GM18508 (cell line): ENCODE results near the gene WNT5B.

ENCODE experiments used
- ATAC-seq: cut with Tn5 transposase; IDR thresholded peaks from one replicate; pipeline ENCODE4 v1.9.1; 2021; ENCODE audit warnings: moderate number of reproducible peaks; ENCODE audit not compliant: insufficient read depth, unreplicated experiment

The WNT5B gene

GRCh38 chr12:1622406-1622805, 6.6 kb upstream of the WNT5B start:
- no peak for ATAC-seq

GRCh38 chr12:1629338-1630132, 504 bp downstream of the WNT5B start:
- ATAC-seq = no peak

- no peak for ATAC-seq
Measured at GRCh38 chr12:1630133-1630826, 1.2 kb downstream of the WNT5B start.

- ATAC-seq = no peak
Measured at GRCh38 chr12:1630827-1631591, 2.0 kb downstream of the WNT5B start.

- ATAC-seq = no peak
Measured at GRCh38 chr12:1632702-1633101, 3.7 kb downstream of the WNT5B start.

- ATAC-seq = no peak
Measured at GRCh38 chr12:1633459-1633858, 4.4 kb downstream of the WNT5B start.

- no peak for ATAC-seq
Measured at GRCh38 chr12:1634149-1634548, 5.1 kb downstream of the WNT5B start.

- no peak for ATAC-seq
Measured at GRCh38 chr12:1634590-1635191, 5.7 kb downstream of the WNT5B start.

GRCh38 chr12:1635301-1636095, 6.5 kb downstream of the WNT5B start:
- ATAC-seq = no peak

GRCh38 chr12:1638203-1638602, 9.2 kb downstream of the WNT5B start:
- no peak for ATAC-seq

- no peak for ATAC-seq
Measured at GRCh38 chr12:1639538-1639937, 10.5 kb downstream of the WNT5B start.

GRCh38 chr12:1640328-1641234, 11.6 kb downstream of the WNT5B start:
- no peak for ATAC-seq

- ATAC-seq = no peak
Measured at GRCh38 chr12:1642513-1642912, 13.5 kb downstream of the WNT5B start.

- no peak for ATAC-seq
Measured at GRCh38 chr12:1643043-1643442, 14.0 kb downstream of the WNT5B start.

- no peak for ATAC-seq
Measured at GRCh38 chr12:1643905-1644533, 15.0 kb downstream of the WNT5B start.

- no peak for ATAC-seq
Measured at GRCh38 chr12:1644534-1645438, 15.8 kb downstream of the WNT5B start.

- no peak for ATAC-seq
Measured at GRCh38 chr12:1645819-1646218, 16.8 kb downstream of the WNT5B start.
